Stimulated activated CD8-positive, alpha-beta memory T cell treated with anti-CD3 and anti-CD28 coated beads, Interleukin-12 subunit alpha, Interleukin-12 subunit beta, amount 100 ng/mL, for 1 hour (primary cell): ENCODE data around the gene LMTK2.

Experiments used
- DNase-seq: peaks from one replicate; pipeline ENCODE4 v3.0.0-alpha.2; 2020; ENCODE audit warnings: low read depth

Gene LMTK2

DNA sequence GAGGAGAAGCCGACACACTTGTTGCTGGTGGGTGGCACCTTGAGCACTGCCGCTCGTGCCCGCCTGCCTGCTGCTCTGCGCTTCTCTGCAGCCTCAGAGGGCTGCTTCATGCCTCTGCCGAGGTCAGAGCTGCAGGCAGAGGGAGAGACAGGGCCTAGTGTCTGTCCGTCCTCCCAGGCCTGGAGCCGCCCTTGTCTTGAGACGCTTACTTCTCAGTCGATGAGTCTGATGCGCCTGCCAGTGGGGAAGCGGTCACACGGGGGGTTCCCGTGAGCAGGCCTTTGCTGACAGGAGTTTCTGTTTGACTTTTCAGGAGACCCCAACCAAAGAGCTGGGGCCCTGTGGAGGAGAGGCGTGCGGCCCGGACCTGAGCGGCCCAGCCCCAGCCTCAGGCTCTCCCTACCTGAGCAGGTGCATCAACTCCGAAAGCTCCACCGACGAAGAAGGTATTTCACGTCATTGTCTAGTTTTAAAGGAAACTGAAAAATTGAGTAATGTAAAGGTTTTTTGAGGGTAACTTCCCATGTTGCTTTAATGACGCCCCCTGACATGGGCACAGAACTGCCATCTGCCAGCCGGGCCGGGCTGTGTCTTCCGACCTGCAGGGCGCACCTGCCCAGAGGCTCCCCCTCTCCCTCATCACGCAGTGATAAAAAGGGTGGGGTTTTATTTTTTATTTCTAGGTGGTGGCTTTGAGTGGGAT lies 96.8 kb downstream of the LMTK2 start:
- DNase-seq: no peak

DNA sequence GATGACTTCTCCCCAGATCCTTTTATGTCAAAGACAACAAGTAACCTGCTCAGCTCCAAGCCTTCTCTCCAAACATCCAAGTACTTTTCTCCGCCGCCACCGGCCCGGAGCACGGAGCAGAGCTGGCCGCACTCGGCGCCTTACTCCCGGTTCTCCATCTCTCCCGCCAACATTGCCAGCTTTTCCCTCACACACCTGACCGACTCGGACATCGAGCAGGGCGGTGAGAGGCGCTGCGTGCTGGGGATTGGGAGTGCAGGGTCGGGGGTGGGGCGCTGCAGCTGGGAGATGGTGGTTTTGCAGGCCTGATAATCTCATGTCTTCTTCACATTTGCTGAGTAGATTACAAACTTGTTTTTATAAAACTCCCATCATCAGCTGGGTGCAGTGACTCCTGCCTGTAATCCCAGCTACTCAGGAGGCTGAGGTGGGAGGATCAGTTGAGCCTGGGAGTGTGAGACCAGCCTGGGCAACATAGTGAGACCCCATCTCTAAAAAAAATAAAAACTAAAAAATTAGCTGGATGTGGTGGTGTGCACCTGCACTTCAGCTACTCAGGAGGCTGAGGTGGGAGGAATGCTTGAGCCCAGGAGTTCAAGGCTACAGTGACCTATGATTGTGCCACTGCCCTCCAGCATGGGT lies 97.4 kb downstream of the LMTK2 start:
- DNase-seq: no peak

- no peak for DNase-seq
These were observed 98.0 kb downstream of the LMTK2 start for GRCh38 chr7:98204670-98205069.

DNA sequence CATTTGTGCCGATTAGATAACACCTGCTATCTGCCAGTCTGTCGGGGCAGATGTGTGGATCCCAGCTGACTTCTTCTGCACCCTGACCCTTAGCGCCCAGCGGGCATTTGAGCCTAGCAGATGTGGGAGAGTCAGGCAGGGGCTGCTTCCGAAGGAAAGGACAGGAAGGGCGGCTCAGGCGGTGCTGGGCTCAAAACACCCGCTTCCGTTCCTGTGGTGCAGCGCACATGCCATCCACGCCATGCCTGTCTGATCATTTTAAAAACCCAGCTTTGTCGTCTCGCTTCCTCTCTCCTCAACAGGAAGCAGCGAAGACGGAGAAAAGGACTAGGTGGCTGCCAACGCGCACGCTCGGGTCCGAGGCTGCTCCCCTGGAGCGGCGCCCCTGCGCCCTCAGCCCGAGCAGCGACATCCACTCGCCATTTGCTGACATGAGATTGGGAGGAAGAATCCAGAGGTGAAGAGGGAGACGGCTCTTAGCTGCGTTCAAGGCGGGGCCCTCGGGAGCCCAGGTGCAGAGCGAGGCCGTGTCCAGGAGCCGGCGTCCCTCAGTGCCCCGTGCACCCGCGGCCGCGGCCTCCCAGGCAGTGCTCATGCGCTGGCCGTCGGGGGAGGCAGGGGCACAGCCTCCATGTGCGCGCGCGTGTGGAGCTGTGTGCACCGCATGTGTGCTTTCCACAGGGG lies 98.6 kb downstream of the LMTK2 start:
- no peak for DNase-seq

DNA sequence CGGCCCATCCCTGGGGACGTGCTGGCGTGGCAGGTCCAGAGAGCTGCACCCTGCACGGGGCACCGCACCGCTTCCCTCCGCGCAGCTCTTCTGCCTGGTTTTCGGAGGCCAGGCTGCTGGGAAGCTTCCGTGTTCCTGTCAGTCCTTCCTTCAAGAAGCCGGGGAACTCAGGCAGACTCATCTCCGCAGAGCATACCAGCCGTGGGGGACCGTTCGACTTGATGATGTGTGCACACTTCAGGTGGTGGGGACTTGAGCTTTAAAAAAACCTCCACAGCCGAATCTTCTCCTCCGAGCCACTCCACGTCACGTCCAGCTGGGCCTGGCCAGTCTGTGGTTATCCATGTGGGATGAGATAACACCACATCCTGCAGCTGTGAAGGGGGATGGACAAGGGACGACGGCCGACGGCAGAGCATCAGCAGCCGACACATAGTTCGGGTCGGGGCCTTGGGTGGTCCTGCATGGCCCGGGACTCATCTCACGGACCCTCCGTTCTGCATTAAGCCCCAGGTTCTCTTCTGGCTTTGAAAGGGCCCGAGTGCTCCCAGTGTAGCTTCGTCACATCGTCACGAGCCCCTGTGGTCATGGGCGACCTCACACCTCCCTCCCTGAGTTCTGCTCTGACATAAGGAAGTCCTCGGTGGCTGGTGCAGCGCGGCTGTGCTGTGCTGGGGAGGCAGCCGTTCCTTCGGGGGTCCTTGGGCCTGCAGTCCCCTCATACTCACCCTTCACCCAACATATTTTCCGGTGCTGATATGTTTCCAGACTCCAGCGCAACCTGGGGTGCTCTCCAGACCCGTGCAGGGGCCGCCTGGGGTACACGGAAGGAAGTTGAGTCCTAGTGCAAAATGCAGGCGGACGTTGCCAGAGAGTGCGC lies 100.0 kb downstream of the LMTK2 start:
- no peak for DNase-seq

- DNase-seq: no peak
These were observed 102.7 kb downstream of the LMTK2 start for GRCh38 chr7:98209166-98209920.

DNA sequence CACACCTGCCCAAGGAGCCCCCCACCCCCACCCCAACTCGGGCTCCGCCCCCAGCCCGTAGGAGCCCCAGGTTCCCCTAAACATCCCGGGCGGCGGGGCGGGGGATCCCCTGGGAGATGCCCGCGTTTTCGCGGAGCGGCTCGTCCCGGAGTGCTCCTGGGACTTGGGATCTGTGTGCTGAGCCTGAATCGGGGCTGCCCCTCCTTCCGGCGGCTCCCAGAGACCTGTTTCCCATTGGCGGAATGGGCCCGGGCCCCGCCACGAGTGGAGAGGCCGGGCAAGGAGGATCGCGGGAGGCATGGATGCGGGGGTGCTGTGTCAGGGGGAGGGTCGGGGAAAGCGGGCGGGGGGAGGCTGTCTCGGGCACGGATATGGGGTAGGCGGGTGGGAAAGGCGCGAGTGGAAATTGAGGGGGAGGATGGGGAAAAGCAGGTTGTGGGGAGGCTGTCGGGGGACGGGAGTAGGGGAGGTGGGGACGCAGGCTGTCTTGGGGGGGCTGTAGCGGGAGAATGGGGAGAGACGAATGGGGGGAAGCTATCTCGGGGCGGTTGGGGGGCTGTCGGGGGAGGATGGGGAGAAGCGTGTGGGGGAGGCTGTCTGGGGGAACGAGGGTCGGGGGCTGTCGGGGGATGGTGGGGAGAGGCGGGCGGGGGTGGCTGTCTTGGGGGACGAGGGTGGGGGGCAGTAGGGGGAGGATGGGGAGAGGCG lies 104.0 kb downstream of the LMTK2 start:
- DNase-seq: no peak

DNA sequence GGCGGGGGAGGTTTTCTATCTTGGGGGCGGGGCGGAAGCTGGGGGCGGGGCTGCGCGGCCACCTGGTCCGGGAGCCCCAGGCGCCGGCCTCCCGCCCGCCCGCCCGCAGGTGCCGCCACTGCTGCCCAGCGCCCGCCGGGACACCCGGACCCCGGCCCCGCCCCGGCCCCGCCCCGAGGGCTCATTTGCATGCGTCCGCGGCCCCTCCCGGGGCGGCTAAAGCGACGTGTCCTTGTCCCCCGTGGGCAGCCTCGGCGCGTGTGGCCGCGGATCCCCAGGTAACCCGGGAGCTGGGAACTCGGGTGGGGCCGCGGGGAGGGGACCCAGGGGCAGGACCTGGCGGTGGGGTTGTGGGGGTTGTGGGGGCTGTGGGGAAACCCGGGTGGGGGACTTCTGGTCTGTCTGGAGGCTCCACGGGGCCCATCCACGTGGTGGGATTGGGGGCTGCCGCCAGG lies 104.6 kb downstream of the LMTK2 start, which contains the start of gene BHLHA15:
Gene BHLHA15 (plus strand): TSS at position 219 of the 455 bp plus-strand sequence. CDS start 871 bp downstream, outside the sequence.
- no peak for DNase-seq

DNA sequence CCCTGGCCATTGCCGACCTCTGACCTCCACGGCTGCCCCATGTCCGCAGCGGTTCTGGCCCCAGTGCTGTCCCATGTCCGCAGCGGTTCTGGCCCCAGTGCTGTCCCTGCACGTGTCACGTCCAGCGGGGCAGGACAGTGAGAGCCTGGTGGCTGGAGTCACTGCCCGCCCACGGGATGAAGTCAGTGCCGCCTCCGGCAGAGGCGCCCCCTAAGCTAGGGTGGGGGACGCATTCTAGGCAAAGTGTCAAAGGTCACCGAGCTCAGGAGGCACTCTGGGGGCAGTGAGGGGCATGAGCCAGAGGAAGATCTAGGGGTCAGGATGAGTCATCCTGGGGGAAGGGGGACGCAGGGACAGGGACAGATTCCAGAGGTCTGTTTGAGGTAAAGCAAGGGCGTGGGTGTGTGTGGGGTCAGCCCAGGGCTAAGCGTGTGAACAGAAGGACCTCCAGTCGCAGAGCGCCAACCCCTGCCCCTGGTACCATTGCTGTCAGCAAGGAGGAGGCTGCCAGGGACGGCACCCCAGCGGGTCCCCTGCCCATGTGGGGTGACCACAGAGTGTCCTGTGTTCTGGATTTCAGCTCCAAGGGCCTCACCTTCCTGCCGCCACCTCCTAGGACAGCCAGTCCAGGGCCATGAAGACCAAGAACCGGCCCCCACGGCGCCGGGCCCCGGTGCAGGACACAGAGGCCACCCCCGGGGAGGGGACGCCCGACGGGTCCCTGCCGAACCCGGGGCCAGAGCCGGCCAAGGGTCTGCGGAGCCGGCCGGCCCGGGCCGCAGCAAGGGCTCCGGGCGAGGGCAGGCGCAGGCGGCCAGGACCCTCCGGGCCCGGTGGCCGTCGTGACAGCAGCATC lies 105.2 kb downstream of the LMTK2 start:
- DNase-seq: no peak

GRCh38 chr7:98212532-98213041 lies 105.9 kb downstream of the LMTK2 start:
- no peak for DNase-seq

DNA sequence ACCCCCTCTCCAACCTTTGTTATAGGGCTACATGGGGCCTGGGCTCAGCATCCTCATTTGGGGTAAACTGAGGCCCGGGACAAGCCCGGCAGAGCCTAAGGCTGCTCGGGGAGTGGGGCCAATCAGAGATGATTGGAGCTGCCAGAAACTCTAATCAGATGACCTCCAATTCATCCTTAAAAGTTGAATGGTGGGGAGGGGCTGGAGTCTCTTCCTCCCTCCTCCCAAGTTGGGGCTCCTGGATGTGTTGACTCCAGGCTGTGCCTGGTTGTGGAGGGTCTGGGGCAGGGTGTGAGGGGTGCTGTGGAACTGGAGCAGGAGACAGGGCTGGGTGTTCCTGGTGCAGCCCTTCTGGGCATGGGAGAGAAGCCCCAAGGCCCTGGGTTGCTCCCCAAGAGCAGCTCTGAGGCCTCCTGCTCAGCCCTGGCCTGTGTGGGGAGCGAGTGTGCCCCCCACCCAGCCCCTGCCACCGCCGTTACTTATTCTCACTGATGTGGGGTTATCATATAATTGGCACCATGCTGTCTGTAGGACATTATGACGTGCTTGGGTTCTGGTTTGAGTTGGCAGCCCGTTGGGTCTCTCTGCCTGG lies 106.7 kb downstream of the LMTK2 start:
- no peak for DNase-seq

- no peak for DNase-seq
These were observed 107.5 kb downstream of the LMTK2 start for GRCh38 chr7:98213888-98214810.

DNA sequence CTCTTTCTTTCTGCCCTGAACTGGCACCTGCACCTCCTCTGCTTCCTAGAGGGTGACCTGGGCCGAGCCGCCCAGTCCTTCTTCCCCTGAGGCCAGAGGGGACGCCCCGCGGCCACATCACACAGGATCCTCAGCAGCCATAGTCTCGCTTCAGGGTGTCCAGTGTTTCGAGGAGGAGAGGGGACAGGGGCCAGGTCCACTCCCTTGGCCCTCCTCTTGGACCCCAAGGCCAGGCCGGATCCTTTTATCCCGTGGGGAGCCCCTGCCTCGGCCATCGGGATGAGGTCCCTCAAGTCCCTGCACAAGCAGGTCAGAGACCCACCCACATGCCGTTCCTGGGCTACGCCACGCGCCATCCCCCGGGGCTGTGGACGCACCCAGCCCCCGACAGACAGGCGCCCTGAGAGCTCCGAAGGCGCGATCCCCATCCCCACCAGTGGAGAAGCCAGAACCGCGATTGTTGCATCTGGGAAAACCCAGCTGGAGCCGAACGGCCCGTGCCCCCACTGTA lies 108.2 kb downstream of the LMTK2 start:
- DNase-seq: no peak

- DNase-seq: no peak
These were observed 109.2 kb downstream of the LMTK2 start for GRCh38 chr7:98215561-98216495.

DNA sequence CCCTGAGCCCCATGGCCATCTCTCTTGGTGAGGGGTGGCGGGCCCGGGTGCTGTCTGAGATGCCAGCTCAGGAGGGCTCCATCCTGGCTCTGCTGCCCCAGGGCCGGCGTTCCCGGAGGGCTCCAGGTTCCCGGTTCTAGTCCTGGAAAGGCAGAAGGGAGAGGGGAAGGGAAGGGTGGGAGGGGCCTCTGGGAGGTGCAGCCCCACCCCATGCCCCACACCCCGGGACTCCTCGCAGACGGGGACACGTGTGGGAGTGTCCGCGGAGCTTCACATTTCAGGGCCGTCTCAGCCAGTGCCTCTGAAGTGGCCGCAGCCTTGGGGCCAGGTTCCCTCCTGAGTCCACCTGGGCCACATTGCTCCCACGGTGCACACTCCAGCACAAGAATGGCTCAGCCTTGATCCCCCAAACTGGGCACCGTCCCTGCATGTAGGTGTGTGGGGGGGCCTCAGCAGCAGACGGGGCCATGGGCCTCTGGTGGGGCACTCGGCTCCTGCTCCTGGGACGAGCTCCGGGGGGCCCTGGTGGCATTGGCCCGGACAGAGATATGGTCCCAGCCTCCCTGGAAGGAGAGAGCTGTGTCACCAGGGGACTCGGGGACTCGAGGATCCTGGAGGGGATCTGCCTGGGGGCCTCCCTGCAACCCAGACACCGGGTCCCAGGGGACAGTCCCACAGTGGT lies 110.4 kb downstream of the LMTK2 start:
- no peak for DNase-seq
